VCaP (cell line): ENCODE measurements around the gene SYK.

ENCODE experiments used
- H3K27ac ChIP-seq: fragments of 450-650 bp; 2 replicates; pipeline ENCODE4 v1.5.1; 2017
- TF ChIP-seq, protein P1 (sequence below): fragments of 450-650 bp; conservative IDR thresholded peaks from 2 replicates; pipeline ENCODE4 v1.5.1; 2017; ENCODE audit warnings: mild to moderate bottlenecking, moderate library complexity

The SYK gene

DNA sequence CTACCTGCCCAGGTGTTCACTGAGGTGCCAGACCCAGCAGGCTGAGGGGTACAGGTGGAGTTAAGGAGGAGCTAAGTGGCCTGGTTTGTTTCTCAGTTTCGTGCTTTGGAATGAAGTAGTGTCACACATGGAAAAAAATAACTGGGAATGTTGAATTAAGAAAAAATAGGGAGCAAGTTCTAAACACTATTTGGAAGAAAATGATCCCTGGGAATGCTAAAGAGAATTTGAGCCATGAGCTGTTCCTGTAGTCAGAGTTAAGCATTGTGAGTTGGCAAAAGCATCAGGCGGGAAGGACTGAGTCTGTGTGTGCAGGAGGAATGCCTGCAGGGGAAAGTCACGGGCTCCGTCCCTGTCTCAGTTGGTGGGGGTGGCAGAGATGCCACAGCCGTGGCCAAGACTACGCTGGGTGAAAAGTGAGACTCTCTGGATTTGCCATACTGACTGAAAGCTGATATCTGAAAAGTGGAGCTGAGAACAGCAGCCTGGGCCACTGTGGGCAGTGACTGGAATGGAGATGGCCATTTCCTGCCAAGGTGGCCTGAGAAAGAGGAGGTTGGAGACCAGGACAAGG is 37.0 kb downstream of the SYK start:
- no peak overlapping the region for H3K27ac ChIP-seq
- TF ChIP-seq, protein P1, sequence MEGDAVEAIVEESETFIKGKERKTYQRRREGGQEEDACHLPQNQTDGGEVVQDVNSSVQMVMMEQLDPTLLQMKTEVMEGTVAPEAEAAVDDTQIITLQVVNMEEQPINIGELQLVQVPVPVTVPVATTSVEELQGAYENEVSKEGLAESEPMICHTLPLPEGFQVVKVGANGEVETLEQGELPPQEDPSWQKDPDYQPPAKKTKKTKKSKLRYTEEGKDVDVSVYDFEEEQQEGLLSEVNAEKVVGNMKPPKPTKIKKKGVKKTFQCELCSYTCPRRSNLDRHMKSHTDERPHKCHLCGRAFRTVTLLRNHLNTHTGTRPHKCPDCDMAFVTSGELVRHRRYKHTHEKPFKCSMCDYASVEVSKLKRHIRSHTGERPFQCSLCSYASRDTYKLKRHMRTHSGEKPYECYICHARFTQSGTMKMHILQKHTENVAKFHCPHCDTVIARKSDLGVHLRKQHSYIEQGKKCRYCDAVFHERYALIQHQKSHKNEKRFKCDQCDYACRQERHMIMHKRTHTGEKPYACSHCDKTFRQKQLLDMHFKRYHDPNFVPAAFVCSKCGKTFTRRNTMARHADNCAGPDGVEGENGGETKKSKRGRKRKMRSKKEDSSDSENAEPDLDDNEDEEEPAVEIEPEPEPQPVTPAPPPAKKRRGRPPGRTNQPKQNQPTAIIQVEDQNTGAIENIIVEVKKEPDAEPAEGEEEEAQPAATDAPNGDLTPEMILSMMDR = no peak

DNA sequence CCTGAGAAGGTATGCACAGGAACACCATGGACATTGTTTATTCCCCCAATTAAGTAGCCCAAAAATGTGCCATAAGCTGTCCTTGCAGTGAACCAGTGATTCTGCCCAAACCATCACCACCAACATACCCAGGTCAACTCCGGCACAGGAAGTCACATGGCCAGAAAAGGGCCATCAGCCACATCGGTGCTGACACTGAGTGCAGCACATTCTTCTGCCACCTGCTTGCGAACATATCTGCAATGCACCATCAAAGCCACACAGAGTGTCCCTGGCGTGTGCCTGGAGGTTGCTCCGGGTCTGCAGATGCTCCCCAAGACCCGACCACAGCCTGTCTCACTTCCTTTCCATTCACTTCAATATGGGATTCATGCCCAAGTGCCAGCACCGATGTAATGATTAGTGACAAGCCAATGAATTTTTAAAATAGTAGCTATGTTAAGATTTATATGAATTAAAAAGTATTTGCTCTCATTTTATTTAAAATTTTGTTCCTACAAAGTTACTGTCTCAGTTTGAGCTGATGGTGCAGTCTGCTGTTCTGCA is 37.6 kb downstream of the SYK start:
- H3K27ac ChIP-seq = no peak overlapping the region
- TF ChIP-seq, protein P1 = no peak

DNA sequence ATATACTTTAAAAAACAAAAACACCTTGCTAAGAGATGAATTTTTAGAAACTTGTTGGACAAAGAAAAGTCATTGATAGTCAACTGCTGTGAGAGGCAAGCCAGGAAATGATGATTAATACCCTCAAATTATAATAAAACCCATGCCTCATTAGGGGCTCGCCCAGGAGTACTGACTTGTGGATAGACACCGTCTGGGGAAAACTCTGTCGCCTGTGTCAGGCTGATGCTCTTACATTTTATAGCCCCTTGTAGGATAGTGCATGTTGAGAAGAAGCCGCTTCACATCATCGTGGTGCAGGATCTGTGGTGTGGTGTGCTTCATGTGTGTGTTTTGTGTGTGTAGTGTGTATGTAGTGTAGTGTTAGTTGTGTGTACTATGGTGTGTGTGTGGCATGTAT is 39.1 kb downstream of the SYK start:
- TF ChIP-seq, protein P1 = no peak
- H3K27ac ChIP-seq = no peak overlapping the region

DNA sequence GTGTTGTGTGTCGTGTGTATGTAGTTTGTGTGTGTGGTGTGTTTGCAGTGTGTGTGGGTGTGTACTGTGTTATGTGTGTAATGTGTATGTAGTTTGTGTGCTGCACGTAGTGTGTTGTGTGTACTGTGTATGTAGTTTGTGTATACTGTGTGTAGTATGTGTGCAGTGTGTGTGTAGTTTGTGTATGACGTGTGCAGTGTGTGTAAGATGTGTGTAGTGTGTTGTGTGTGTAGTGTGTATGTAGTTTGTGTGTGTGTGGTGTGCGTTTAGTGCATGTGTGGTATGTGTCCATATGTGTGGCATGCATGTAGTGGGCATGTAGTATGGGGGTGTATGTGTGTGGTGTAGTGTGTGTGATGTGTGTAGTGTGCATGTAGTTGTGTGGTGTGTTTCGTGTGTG is 39.6 kb downstream of the SYK start:
- TF ChIP-seq, protein P1 = no peak
- H3K27ac ChIP-seq = no peak overlapping the region

DNA sequence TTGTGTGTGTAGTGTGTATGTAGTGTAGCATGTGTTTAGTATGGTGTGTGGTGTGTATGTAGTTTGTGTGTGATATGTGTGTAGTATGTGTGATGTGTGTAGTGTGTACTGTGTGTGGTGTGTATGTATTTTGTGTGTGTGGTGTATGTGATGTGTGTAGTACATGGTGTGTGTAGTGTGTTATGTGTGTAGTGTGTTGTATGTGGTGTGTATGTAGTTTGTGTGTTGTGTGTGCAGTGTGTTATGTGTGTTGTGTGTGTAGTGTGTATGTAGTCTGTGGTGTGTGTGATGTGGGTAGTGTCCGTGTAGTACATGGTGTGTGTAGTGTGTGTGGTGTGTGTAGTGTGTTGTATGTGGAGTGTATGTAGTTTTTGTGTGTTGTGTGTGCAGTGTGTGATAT is 40.0 kb downstream of the SYK start:
- no peak overlapping the region for H3K27ac ChIP-seq

DNA sequence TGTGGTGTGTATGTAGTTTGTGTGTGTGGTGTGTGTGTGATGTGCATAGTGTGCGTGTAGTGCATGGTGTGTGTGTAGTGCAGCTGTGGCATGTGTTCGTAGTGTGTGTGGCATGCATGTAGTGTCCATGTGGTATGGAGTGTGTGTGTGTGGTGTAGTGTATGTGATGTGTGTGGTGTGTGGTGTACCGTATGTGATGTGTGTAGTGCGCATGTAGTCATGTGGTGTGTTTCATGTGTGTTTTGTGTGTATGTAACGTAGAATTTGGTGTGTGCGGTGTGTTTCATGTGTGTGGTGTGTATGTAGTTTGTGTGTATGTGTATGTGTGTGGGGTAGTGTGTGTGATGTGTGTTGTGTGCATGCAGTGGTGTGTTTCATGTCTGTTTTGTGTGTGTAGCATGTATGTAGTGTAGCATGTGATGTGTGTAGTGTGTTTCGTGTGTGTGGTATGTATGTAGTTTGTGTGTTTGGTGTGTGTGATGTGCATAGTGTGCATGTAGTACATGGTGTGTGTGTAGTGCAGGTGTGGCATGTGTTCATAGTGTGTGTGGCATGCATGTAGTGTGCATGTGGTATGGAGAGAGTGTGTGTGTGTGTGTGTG is 40.7 kb downstream of the SYK start:
- H3K27ac ChIP-seq = no peak overlapping the region
- TF ChIP-seq, protein P1 = no peak

More for the DNA sequence above, 40.0 kb downstream of the SYK start:
- TF ChIP-seq, protein P1 = no peak

DNA sequence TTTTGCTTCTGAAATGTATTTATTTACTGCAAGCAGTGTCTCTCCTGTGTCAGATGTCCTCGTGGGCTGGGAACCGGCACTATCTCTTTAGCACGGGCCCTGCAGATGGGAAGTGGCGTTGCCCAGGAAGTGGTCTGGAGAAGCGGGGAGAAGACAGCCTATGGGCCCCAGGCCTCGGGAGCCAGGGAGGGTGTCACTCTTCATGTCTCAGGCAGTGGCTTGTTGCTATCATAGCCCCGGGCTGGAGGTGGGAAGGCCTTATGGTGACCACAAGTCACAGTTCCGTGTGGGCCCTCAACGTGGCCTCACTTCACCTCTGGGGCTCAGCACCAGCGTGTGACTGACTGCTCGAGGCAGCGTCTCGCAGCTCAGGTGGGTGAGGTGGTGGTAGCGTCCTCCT is 41.4 kb downstream of the SYK start:
- no peak overlapping the region for H3K27ac ChIP-seq
- TF ChIP-seq, protein P1 = no peak
